GM19468 (cell line): ENCODE data around the gene DGKH.
"Not testable (repeated sequence)": the region's sequence is repeated elsewhere in the genome, so short reads cannot be mapped to it uniquely, and the experiment has no call there.

ENCODE experiments used
- ATAC-seq: cut with Tn5 transposase; IDR thresholded peaks from one replicate; pipeline ENCODE4 v1.9.1; 2021; ENCODE audit warnings: mild to moderate bottlenecking, moderate library complexity, moderate number of reproducible peaks; ENCODE audit not compliant: unreplicated experiment; ENCODE audit errors: extremely low read depth

DGKH gene

DNA sequence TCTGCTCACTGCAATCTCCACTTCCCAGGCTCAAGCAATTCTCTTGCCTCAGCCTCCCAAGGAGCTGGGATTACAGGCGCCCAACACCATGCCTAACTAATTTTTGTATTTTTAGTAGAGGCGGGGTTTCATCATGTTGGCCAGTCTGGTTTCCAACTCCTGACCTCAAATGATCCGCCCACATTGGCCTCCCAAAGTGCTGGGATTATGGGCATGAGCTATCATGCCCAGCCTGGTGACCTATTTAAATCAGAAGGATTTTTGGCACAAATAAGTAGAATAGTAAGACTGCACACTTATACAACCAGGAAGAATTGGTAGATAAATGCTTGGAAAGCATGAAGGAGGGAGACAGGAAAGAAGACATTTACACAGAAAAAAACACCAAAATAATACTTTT, 170.1 kb downstream of the DGKH start:
- no peak for ATAC-seq

DNA sequence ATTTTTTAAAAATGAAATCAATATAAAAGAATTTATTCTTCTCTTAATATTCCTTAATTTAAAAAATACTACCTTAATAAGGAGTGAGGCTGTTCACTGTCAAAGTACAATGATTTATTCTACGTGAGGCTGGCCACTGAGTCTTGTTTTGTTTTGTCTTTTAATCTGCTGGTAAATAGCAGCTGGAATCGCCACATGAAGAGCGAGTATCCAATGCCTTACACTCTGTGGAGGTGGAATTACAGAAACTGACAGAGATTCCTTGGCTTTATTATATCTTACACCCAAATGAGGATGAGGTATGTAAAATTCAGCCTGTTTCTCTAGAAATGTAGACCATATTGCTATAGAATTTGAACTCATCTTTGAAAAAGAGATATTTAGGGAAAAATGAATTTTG, 170.6 kb downstream of the DGKH start:
- ATAC-seq, result no peak

DNA sequence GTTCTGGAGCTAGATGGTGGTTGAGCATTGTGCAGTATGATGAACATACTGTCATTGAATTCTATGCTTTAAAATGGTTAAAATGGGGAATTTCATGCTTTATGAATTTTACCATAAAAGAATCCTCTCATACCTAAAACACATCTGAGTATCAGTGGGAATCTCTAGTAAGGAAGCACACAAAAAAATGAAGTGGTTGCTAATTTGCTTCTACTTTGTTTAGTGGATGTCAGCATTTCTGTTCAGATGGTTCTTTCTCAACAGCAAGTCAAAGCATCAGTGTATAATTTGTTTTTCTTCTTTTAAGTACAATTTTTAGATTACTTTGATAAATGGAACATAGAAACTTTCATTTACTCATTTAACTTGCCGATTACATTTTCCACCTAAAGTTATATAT, 171.4 kb downstream of the DGKH start:
- no peak for ATAC-seq

DNA sequence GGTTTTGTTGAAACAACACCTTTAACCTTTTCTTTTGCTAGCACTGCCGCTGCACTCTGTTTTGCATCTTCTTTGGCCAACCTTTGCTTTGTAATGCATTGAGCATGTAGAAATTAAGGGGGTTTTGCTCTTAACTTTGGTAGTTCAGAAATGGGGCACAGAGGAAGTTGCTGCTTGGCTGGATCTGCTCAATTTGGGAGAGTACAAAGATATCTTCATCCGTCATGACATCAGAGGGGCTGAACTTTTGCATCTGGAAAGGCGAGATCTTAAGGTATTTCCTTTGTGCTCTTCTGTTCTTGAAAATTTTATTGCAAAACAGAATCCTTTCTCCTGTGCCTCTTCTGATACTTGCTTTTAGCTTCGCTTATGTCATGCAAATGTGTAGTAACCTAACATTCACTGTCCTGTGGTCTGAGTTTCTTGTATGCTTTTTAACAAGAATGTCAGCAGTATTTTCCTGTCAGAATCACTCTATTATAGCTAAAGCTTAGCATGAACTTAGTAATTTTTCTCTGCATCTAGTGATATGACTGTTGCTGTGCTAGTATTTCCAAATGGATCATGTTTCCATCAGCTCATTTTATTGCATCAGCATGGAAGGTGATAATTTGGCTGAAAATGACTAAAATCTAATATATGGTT, 172.8 kb downstream of the DGKH start:
- ATAC-seq, result no peak

DNA sequence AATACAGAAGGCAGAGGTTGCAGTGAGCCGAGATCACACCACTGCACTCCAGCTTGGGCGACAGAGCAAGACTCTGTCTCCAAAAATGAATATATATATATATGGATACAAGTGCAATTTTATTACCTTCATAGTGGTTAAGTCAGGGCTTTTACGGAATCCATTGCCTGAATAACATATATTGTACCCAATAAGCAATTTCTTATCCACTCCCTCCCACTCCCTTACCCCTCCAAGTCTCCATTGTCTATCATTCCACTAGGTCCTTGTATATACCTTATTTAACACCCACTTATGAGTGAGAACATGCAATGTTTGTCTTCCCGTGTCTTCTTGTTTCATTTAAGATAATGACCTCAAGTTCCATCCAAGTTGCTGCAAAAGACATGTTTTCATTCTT, 175.2 kb downstream of the DGKH start:
- no peak for ATAC-seq

DNA sequence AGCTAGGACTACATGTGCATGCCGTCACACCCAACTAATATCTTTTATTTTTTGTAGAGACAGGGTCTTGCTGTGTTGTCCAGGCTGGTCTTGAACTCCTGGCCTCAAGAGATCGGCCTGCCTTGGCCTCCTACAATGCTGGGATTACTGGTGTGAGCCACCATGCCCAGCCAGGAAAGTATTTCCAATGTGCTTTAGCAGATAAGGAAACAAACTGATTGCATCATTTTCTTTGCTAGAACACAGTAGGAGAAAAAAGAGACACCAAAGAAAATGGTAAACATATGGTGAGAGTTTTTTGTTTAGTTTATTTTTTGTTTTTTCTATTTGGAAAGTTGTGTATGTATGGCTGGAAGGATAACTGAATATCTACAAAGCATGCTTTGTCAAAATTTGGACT, 176.6 kb downstream of the DGKH start:
- ATAC-seq, result no peak

DNA sequence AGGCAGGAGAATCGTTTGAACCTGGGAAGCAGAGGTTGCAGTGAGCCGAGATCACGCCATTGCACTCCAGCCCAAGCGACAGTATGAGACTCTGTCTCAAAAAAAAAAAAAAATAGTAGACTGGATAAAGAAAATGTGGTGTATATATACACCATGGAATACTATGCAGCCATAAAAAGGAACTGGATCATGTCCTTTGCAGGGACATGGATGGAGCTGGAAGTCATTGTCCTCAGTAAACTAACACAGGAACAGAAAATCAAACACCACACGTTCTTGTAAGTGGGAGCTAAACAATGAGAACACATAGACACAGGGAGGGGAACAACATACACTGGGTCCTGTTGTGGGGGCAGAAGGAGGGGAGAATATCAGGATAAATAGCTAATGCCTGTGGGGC, 178.3 kb downstream of the DGKH start:
- not testable (repeated sequence) for ATAC-seq

DNA sequence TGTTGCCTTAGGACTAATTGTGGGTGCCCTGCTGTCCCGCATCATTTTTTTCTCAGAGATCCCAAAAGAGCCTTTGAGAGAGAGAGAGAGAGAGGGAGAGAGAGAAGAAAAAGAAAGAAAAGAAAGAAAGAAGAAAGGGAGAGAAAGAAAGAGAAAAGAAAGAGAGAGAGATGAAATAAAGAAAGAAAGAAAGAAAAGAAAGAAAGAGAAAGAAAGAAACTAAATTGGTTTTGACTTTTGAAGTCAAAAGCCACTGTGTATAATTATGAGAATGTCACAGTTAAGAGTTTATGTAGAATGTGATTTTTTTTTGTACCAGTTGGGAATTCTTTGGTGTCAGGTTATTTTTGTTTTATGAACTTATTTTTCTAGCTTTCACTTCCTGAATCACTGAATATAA, 180.1 kb downstream of the DGKH start:
- no peak for ATAC-seq

DNA sequence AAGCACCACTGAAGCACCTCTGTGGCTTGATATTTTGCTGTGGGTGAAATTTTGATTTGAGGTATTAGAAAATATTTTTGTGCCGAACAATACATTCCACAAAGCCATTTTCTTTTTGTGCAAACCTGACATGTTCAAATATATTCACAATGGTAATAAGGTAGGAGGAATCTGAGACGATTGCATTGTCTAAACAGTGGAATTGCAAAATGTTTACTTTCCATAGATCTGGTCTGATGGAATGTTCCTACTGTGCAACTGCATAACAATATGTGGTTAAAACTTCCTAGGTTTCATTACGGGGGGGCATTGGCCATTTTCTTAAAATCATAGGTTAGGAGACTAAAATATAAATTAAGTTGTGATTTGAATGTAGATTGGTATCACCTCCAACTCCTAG, 180.8 kb downstream of the DGKH start:
- ATAC-seq, result no peak

DNA sequence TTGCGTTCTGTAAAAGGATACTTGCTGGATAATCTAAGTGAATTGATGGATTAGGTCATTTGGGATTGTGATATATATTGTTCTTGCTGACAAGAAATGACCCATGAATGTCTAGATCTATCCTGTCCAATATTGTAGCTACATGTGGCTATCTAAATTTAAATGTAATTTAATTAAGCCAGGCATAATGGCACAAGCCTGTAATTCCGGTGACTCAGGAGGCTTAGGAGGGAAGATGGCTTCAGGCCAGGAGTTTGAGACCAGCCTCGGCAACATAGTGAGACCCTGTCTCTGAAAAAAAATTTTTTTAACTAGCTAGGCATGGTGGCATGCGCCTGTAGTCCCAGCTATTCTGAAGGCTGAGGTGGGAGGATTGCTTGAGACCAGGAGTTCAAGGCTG, 184.2 kb downstream of the DGKH start:
- no peak for ATAC-seq

DNA sequence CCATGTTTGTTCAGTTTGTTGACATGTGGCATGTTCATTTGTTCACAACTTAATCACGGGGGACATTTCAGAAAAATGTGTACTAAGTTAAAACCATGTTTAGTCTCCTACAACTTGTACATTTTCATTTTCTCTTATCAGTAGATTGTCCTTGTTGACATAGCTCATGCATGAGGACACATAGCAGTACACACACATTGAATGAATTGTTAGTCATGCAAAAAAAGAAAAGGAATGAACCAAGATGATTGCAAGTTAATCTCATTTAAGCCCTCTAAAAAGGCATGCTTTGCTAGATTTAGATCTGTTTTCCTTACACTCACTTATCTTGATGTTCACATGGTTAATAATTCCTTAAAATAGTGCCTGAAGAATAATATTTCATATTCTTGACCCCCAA, 185.3 kb downstream of the DGKH start:
- no peak for ATAC-seq

DNA sequence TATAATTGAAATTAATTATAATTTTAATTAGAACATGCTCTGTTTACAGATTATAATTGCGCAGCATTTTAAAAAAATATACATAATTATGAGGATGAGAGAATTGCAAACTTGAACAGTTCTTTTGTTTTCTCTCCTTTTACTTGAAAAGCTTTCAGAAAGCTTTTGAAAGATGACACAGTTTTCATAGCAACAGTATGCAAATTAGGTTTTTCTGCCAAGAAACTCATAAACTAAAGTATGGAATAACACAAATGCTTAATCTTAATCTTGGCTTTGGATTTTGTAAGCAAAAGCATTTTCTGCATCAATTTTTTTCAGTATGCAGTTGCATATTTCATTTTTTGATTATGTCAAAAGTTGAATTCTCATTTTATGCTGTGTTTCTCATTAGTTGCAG, 190.7 kb downstream of the DGKH start:
- no peak for ATAC-seq

DNA sequence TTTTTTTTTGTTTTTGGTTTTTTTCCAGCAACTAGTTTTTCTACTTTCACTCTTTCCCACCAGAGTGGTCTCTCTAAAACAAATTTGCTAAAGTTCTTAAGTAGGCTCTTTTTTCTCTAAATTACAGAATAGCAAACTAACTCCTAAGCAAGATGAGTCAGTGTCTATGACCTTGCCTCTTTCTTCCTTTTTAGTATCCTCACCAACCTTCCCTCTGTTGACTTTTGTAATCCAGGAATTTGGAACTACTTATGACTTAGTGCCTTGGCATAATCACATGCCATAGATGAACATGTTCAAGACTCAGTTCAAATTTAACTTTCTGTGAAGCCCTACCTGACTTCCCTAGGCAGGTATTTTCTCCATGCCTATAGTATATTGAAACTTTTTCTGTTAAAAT, 191.2 kb downstream of the DGKH start:
- ATAC-seq, result no peak

DNA sequence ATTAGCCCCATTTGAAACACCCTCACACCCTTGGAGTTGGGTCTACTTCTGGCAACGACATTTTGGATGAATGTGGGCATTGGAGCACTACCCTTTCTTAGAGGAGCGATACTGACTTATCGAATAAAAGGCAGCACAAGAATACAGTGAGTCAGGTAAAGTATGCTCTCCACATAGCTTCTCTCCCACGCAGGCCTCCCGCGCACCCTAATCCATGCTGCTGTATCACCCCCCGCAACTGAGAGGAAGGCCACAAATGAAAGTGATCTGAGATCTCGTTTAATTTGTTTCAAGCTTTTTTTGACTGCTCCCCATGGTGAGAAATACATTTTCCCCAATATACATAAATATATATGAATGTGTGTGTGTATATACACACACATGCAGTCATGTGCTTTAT, 198.1 kb downstream of the DGKH start:
- ATAC-seq, result no peak

DNA sequence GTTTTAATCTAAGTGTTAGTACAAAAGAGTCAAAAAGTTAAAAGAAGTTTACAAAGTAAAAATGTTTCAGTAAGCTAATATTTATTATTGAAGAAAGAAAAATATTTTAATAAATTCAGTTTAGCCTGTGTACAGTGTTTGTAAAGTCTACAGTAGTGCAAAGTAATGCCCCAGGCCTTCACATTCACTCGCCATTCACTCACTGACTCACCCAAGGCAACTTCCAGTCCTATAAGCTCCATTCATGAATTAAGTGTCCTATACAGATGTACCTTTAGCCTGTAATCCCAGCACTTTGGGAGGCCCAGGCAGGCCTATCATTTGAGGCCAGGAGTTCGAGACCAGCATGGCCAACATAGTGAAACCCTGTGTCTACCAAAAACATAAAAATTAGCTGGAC, 199.4 kb downstream of the DGKH start:
- no peak for ATAC-seq

DNA sequence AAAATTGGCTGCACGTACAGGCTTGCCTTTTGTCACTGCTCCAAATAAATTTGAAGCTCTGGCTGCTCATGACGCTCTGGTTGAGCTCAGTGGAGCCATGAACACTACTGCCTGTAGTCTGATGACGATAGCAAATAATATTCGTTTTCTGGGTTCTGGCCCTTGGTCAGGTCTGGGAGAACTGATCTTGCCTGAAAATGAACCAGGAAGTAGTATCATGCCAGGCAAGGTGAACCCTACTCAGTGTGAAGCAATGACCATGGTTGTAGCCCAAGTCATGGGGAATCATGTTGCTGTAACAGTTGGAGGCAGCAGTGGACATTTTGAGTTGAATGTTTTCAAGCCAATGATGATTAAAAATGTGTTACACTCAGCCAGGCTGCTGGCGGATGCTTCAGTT, 207.4 kb downstream of the DGKH start:
- no peak for ATAC-seq

DNA sequence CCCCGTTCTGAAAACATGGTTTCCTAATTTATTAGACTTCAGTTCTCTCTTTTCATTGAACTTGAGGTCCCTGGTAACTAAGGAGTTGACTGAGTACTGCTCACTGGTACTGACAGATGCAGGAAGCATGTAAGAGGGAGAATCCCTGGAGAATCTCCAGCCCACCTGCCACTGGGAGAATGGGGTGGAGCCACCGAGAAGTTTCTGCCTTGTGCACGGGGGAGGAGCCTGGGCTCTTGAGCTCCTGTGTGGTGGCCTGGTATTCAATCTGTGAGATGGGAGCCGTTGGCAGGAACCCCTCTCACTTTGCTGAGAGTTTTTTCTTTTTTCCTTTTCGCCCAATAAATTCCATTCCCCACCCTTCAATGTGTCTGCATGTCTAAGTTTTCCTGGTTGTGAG, 210.3 kb downstream of the DGKH start:
- ATAC-seq, result no peak

DNA sequence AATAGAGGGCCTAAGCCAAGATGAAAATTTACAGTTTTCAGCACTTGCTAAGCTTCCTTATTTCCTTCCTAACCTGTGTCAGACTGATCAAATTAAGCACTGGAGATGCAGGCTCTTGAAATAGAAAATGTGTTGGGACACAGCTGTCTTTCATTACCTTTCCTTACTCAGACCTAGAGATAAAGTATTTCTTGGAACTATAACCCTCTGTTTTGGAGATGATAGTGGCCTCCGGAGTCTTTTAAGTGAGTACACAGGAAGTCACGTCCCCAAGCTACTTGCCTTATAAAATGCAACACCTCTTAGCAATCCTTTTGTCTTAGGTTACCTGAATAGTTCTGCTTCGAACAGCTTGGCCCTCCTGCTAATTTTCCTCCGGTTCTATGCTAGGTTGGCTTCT, 211.1 kb downstream of the DGKH start:
- no peak for ATAC-seq

DNA sequence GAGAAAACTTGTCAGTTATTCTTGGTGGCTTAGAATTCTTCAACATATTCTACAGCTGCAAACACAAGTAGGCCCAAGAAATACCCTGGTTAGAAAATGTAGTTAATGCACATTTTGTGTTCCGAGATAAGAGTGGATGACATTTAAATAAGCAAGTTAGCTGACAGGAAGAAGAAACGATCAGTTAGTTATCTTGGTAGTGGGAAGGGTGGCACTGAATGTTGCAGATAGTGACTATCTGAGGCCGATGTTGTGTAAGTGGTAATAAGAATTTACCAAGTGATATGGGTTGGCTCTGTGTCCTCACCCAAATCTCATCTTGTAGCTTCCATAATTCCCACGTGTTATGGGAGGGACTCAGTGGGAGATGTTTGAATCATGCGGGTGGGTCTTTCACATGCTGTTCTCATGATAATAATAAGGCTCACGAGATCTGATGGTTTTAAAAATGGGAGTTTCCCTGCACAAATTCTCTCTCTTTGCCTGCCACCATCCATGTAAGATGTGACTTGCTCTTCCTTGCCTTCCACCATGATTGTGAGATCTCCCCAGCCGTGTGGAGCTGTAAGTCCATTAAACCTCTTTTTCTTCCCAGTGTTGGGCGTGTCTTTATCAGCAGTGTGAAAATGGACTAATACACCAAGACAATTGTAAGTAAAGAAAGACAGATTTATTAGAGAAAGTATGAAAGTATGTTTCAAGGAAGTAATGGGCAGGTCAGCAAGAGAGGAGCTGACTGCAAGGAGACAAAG, 212.6 kb downstream of the DGKH start:
- no peak for ATAC-seq

DNA sequence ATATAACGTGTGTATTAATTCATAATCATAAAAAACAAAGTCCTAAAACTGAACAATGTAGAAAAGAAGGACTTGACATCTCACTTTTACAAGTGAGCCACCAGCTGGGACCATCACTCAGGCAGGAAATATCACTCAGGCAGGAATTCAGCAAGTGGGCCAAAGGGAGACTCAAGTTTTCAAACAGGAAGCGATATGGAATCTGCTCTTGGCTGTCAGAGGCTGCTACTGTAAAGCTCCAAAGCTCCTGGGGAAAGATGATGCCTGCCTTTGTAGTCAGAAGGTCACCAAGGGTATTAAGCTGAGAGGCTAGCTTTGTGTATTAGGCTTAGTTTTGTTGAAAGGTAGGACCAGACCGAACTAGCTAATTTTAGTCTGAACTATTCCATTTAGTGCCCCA, 218.0 kb downstream of the DGKH start:
- no peak for ATAC-seq

DNA sequence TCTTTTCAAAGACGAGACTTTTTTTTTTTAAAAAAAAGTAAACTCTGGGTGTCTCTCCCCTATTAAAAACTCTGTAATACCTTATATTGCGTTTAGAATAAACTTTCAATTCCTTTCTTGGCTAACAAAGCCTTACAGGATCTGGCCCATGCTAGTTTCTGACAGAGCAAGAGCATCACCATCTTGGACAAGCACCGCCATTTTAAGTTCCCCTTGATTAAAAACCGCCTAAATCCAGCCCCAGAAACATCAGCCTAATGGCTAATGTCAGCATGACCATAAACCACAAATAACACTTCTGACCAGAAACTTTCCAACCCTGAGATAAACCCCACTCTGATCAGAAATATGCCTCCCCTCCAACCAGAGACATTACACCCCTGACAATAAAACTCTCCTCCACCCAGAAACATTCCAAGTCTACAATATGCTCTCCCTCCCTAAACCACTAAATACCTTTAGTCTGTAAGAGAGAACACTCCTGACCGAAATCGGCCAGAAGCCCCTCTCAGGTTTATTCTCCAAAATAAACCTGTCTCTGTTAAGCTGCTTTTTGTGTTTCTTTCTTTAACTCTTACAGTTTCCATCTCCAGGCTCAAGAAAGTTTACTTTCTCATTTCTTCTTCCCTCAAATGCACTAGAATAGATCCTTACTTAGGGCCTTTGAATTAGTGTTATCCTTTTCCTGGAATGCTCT, 221.9 kb downstream of the DGKH start:
- no peak for ATAC-seq

DNA sequence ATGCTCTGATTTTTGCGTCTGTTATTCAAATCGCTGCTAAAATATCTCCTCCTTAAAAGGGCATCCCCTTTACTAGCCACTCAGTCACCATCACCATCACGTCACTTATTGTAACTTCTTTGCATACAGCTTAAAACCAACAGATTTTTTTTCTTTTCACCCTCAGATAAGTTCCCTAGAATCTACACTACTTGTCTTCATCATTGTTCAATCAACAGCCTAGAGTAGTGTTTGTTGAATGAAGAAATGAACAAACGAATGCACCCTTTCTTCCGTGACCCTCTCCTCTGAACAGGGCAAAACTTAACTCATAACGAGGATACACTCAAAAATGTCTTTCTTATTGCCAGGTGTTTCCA, 222.4 kb downstream of the DGKH start:
- ATAC-seq, result no peak
